Lower leg skin (tissue), 4 donors: Measurements from ENCODE around the gene RYR2. TPM values are rescaled to one million over a fixed set of nuclear protein-coding genes. Genes with fewer than 3 reads are reported as not detected.

Experiments used
- DNase-seq, 2 donors: peaks; one replicate each; pipeline ENCODE4 v3.0.0-alpha.2; 2019; ENCODE audit warnings: low spot score in 2 of 2
- H3K4me3 ChIP-seq: fragments of 200-600 bp; sonication (generic); 2 replicates; pipeline ENCODE4 v1.5.1; 2017; ENCODE audit warnings: mild to moderate bottlenecking, low read depth; ENCODE audit not compliant: poor library complexity, severe bottlenecking
- POLR2A ChIP-seq, 2 donors: fragments of 450-650 bp; IDR thresholded peaks; one replicate each; pipeline ENCODE4 v1.6.1; 2016 to 2017; ENCODE audit warnings: antibody characterized with exemption in 2 of 2, mild to moderate bottlenecking in 1 of 2, moderate library complexity in 1 of 2
- WGBS, 2 donors: methylation state at CpG; one replicate each; pipeline ENCODE4 v1.1.5; 2018; 5-methylcytosine and 5-hydroxymethylcytosine counted together
- intact Hi-C: fragments of 100-400 bp; cut with DNase I; formaldehyde crosslinking; loops from one replicate; pipeline ENCODE4 v1.15.0; 2023; ENCODE audit warnings: low total_unique reads
- total RNA-seq, 4 donors: library from RNA; depleted of rRNA; stranded (reverse); fragments of >200 nt; gene quantifications; one replicate each; pipeline ENCODE4 v1.1.0, GENCODE V29; 2016
- TF ChIP-seq, protein P1 (sequence below), 3 donors: fragments of 450-650 bp; IDR thresholded peaks; one replicate each; pipeline ENCODE4 v1.5.1; 2016; ENCODE audit warnings: antibody characterized with exemption in 3 of 3, mild to moderate bottlenecking in 3 of 3, moderate library complexity in 2 of 3

RYR2 gene
- total RNA-seq, 4 donors from 2014 or later, result 0.19 to 0.97 (median 0.66) TPM

DNA sequence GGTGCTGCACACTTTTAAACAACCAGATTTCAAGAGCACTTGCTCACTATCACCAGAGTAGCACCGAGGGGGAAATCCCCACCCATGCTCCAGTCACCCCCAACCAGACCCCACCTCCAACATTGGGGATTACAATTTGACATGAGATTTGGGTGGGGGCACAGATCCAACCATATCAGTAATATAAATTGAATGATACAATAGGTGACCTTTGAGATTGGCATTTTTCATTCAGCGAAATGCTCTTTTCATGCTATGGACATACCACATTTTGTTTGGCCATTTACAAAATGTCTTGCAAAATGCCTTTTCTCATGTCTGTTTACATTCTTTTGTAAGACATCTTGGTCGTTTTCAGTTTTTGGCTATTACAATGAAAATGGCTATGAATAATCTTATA lies 23.9 kb downstream of the RYR2 start:
- H3K4me3 ChIP-seq, result no peak overlapping the region
- no peak for DNase-seq
- no peak for TF ChIP-seq POLR2A (IDR thresholded peaks at IDR 0.05)
- TF ChIP-seq, protein P1, sequence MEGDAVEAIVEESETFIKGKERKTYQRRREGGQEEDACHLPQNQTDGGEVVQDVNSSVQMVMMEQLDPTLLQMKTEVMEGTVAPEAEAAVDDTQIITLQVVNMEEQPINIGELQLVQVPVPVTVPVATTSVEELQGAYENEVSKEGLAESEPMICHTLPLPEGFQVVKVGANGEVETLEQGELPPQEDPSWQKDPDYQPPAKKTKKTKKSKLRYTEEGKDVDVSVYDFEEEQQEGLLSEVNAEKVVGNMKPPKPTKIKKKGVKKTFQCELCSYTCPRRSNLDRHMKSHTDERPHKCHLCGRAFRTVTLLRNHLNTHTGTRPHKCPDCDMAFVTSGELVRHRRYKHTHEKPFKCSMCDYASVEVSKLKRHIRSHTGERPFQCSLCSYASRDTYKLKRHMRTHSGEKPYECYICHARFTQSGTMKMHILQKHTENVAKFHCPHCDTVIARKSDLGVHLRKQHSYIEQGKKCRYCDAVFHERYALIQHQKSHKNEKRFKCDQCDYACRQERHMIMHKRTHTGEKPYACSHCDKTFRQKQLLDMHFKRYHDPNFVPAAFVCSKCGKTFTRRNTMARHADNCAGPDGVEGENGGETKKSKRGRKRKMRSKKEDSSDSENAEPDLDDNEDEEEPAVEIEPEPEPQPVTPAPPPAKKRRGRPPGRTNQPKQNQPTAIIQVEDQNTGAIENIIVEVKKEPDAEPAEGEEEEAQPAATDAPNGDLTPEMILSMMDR (IDR thresholded peaks at IDR 0.05), result no peak
- intact Hi-C loops, result no loop called here
- WGBS, 2 donors, result 82 to 89% methylated on average over 3 of the region's 3 CpGs

DNA sequence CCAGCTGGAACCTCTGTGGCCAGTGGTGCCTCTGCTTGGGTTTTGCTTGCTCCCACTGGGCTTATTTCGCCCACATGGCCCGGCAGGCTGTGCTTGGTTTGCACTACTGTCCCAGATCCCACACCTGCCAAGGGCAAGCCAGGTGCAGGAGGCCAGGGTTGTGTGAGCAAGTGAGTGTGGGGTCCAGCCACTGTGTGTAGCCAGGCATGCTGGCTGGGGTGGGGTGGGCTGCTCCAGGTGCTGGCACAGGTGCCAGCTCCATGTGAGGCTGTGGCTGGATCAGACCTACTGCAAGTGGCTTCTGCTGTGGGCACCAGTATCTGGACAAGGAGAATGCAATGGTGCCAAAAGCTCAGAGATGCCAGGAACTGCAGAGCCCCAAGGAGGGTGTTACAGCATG lies 28.5 kb downstream of the RYR2 start:
- intact Hi-C loops, result no loop called here

DNA sequence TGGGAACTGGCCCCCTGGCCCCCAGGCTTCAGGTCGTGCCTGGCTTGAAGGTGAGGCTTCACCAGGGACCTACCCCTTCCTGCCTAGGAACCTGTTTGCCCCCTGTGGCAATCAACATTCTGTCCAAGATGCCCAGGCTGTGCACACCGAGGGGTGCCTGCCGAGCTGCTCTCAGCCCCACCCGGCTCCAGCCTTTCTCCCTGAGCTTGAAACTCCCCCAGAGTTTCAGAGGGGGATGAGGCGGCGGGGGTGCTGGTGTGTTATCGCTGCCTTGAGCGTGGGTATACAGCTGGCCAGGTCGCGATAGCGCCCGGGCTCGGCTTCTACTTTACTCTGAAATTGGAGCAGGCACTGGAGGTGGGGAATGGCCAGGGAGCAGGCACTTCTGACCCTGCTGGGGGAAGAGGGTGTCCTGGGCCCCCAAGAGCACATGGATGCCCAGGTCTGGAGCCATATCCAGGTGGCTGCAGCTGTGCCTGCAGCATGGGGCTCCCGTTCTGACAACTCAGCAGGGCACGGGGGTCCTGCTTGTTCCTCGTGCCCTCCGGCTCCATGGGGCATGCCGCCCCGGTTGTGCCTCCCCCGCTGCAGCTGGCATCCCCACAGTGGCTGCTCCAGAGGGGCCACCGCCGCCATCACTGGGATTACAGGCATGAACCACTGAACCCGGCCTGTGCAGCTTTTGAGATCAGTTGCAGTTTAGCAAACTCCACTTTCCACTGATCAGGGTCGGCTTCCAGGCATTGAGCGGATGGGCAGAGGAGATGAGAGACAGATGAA lies 29.8 kb downstream of the RYR2 start:
- H3K4me3 ChIP-seq, result no peak overlapping the region
- peak in 1 of 2 donors; percentile 49 for DNase-seq
- WGBS, 2 donors, result 85 to 86% methylated on average over 24 to 25 of the region's 25 CpGs
- no peak for TF ChIP-seq POLR2A (IDR thresholded peaks at IDR 0.05)
- TF ChIP-seq, protein P1 (IDR thresholded peaks at IDR 0.05), result no peak
- intact Hi-C loops, result no loop called here

More for the DNA sequence above, 28.5 kb downstream of the RYR2 start:
- no peak overlapping the region for H3K4me3 ChIP-seq
- no peak for DNase-seq
- 85 to 96% methylated on average over 2 of the region's 2 CpGs for WGBS, 2 donors
- TF ChIP-seq, protein P1 (IDR thresholded peaks at IDR 0.05), result no peak
- TF ChIP-seq POLR2A (IDR thresholded peaks at IDR 0.05), result no peak

DNA sequence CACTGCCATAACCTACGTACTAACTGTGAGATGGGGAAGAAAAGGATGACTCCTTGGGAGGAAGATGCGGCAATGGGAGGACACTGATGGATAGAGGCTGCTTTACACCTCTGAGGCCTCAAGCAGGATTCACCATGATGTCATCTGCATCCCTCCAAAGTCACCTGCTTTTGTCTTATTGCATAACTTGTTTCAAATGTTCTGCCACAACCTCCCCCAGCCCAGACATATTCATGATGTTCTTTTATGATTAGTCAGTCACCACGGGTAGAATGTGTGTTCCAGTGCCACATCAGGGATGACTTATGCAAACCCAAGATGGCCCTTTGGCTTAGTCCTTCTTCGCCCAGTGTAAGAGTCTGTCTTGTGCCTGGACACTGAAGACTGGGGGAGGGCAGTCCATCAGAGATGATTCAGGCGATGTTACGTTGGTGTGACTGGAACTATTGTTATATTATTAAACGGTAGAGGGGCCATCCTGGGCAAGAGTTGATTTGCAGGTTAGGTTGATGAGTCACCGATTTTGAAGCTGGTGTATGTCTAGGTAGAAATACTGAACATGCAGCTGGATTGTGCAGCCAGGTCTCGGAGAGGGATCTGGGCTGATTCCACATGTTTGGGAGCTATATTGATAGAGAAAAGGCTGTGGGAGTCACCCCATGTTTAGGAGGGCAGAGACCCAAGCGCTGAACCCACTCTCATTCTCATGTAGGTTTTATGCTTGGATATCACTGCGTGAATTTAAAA lies 32.6 kb downstream of the RYR2 start:
- no peak for DNase-seq
- H3K4me3 ChIP-seq, result no peak overlapping the region
- 85 to 90% methylated on average over 11 of the region's 11 CpGs for WGBS, 2 donors
- TF ChIP-seq POLR2A (IDR thresholded peaks at IDR 0.05), result no peak
- TF ChIP-seq, protein P1 (IDR thresholded peaks at IDR 0.05), result no peak
- intact Hi-C loops, result no loop called here

DNA sequence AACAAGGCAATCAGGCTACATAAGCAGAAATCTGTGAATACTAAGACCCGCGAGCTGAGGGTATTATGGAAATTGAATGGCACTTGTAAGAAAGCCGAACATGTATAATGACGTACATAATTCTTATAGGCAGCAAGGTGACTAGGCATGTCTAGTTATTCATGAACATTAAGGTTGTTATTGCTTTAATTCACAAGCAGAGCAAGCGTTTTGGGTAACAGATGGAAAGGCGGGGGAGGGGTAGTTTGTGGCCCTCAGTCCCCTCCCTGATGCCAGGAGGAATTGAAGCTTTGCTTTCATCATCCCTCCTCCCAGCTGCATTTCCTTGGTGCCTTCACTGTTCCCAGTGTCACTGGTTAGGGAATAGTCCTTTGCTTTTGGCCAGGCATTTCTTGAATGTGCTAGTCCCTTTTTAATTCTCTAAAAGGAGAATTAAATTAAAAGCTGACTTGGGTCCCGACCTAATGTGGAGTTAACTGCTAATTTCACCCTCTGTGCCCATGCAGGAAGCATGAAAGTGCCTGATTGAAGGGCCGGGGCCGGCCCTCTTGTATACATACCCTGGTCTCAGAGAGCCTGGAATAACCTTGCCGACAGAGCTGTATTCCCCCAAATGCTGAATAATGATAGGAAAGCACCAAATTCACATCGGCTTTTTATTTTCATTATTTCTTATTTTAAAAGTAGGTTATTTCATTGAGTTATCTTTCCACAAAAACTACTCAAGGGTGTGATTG lies 42.5 kb downstream of the RYR2 start:
- no peak for DNase-seq
- no peak overlapping the region for H3K4me3 ChIP-seq
- TF ChIP-seq, protein P1 (IDR thresholded peaks at IDR 0.05), result no peak
- intact Hi-C loops, result no loop called here
- WGBS, 2 donors, result 76 to 82% methylated on average over 11 of the region's 11 CpGs
